ENCODE data around the gene ARL15. TPM values are rescaled to one million over a fixed set of nuclear protein-coding genes. Genes with fewer than 3 reads are reported as not detected.

ARL15 gene
- polyA plus RNA-seq, 1 of the 3 experiments (the other 2 are of a cell fraction): 6.4 TPM

- Histone ChIP-seq H3K9me3 (no peaks in the 10 kb centered on the region), H4K20me1 (ENCODE audit: insufficient read depth) (no peaks in the 10 kb centered on the region), H3F3A (replicated peaks; ENCODE audit: insufficient read depth) (no peaks in the 10 kb centered on the region), H3K9ac (no peak overlapping the region), H3K9me2 (no peaks in the 10 kb centered on the region), H3K4me2 (no peak overlapping the region), H3K4me3 (ENCODE audit: low read depth in 2 of 2, low read length in 1 of 2) (no peak overlapping the region), H3K27me3 (ENCODE audit: insufficient read depth) (no peaks in the 10 kb centered on the region), H3K36me3 (replicated peaks in 1 of 2; ENCODE audit: control insufficient read depth in 1 of 2, insufficient read depth in 2 of 2, low read length in 1 of 2) (no peaks in the 10 kb centered on the region), H2AFZ (ENCODE audit: low read depth) (no peak overlapping the region), H3K79me2 (ENCODE audit: insufficient read depth) (peaks cover 51% of the 10 kb centered on the region), H3K27ac (ENCODE audit: low read depth in 2 of 2, low read length in 1 of 2) (no peak overlapping the region), H3K4me1 (ENCODE audit: control insufficient read depth in 1 of 2, insufficient read depth in 2 of 2, low read depth in 1 of 2, low read length in 1 of 2) (peaks cover 3 to 12% of the 10 kb centered on the region in 2 experiments; a peak in 3 of 4 replicates)
- 95% methylated on average over 1 of the region's 1 CpG for WGBS (ENCODE audit: low lambda C conversion rate)
- no peak for DNase-seq
- CTCF ChIA-PET: interaction anchor here (1.1 kb wide), 1 partner anchor 113 kb away, joined by 3 read pairs; no protein-coding TSS in a partner anchor
- POLR2A ChIA-PET: no interaction called here
- TF ChIP-seq NRF1 (IDR thresholded peaks at IDR 0.05; ENCODE audit: low read depth, low read length): no peak
- TF ChIP-seq ELF1 (IDR thresholded peaks at IDR 0.05): no peak
- no peak for TF ChIP-seq GATA2 (CRISPR knock-in tag; IDR thresholded peaks at IDR 0.05)
- TF ChIP-seq, protein P1, sequence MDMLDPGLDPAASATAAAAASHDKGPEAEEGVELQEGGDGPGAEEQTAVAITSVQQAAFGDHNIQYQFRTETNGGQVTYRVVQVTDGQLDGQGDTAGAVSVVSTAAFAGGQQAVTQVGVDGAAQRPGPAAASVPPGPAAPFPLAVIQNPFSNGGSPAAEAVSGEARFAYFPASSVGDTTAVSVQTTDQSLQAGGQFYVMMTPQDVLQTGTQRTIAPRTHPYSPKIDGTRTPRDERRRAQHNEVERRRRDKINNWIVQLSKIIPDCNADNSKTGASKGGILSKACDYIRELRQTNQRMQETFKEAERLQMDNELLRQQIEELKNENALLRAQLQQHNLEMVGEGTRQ (IDR thresholded peaks at IDR 0.05; ENCODE audit: borderline replicate concordance, low read depth, low read length): no peak
- TF ChIP-seq TAF1 (IDR thresholded peaks at IDR 0.05; ENCODE audit: borderline replicate concordance, low read depth, low read length): no peak
- no peak for TF ChIP-seq NFIC (IDR thresholded peaks at IDR 0.05; ENCODE audit: borderline replicate concordance)
- no peak for TF ChIP-seq FOXJ3 (CRISPR knock-in tag; IDR thresholded peaks at IDR 0.05)
- TF ChIP-seq MEF2A (IDR thresholded peaks at IDR 0.05; ENCODE audit: borderline replicate concordance, low read depth): no peak
- no peak for TF ChIP-seq POLR2AphosphoS5 (IDR thresholded peaks at IDR 0.05; ENCODE audit: low read depth, low read length)
- no peak for TF ChIP-seq TEAD4 (IDR thresholded peaks at IDR 0.05; ENCODE audit: borderline replicate concordance, insufficient read depth)
- TF ChIP-seq EP300 (IDR thresholded peaks at IDR 0.05; ENCODE audit: borderline replicate concordance in 1 of 2, low read depth in 1 of 2, low read length in 1 of 2): no peak
- TF ChIP-seq, protein P2, sequence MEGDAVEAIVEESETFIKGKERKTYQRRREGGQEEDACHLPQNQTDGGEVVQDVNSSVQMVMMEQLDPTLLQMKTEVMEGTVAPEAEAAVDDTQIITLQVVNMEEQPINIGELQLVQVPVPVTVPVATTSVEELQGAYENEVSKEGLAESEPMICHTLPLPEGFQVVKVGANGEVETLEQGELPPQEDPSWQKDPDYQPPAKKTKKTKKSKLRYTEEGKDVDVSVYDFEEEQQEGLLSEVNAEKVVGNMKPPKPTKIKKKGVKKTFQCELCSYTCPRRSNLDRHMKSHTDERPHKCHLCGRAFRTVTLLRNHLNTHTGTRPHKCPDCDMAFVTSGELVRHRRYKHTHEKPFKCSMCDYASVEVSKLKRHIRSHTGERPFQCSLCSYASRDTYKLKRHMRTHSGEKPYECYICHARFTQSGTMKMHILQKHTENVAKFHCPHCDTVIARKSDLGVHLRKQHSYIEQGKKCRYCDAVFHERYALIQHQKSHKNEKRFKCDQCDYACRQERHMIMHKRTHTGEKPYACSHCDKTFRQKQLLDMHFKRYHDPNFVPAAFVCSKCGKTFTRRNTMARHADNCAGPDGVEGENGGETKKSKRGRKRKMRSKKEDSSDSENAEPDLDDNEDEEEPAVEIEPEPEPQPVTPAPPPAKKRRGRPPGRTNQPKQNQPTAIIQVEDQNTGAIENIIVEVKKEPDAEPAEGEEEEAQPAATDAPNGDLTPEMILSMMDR (IDR thresholded peaks at IDR 0.05): no peak
- no peak for TF ChIP-seq EZH2phosphoT487 (IDR thresholded peaks at IDR 0.05; ENCODE audit: borderline replicate concordance, low read depth)
- no peak for TF ChIP-seq GABPA (IDR thresholded peaks at IDR 0.05; ENCODE audit: low read depth)
- TF ChIP-seq TCF12 (IDR thresholded peaks at IDR 0.05): no peak
- TF ChIP-seq RCOR1 (IDR thresholded peaks at IDR 0.05; ENCODE audit: low read length): no peak
- TF ChIP-seq, protein P3, sequence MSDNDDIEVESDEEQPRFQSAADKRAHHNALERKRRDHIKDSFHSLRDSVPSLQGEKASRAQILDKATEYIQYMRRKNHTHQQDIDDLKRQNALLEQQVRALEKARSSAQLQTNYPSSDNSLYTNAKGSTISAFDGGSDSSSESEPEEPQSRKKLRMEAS (IDR thresholded peaks at IDR 0.05; ENCODE audit: low read depth): no peak
- no peak for TF ChIP-seq FOSL2 (IDR thresholded peaks at IDR 0.05; ENCODE audit: borderline replicate concordance, low read depth)
Observed at GRCh38 chr5:54306893-54307292, 3.5 kb downstream of the ARL15 start.

All from SK-N-SH (cell line).